Measurements from ENCODE around the gene ESRRA.

ESRRA gene

GRCh38 chr11:64305075-64305690 lies at the start of gene ESRRA:
Gene ESRRA, plus strand, starts transcription at chr11:64305524. Its CDS starts 1,656 bp downstream, at chr11:64307180.
- peak; percentile 99 for DNase-seq

- no peak for DNase-seq
Observed at GRCh38 chr11:64256300-64256699, 49.0 kb upstream of the ESRRA start.

GRCh38 chr11:64258356-64258755 lies 47.0 kb upstream of the ESRRA start:
- no peak for DNase-seq

GRCh38 chr11:64258946-64259532 lies 46.3 kb upstream of the ESRRA start:
- DNase-seq = no peak

GRCh38 chr11:64259533-64260067 lies 45.7 kb upstream of the ESRRA start:
- no peak for DNase-seq

GRCh38 chr11:64260147-64260708 lies 45.1 kb upstream of the ESRRA start:
- no peak for DNase-seq

GRCh38 chr11:64261556-64262080 lies 43.7 kb upstream of the ESRRA start:
- DNase-seq = no peak

GRCh38 chr11:64262271-64263002 lies 42.9 kb upstream of the ESRRA start:
- no peak for DNase-seq

- DNase-seq = no peak
Observed at GRCh38 chr11:64263021-64263946, 42.0 kb upstream of the ESRRA start.

GRCh38 chr11:64263947-64264317 lies 41.4 kb upstream of the ESRRA start:
- DNase-seq = no peak

GRCh38 chr11:64264371-64264852 lies 40.9 kb upstream of the ESRRA start:
- DNase-seq = peak; percentile 28

- DNase-seq = no peak
Observed at GRCh38 chr11:64265176-64266160, 39.9 kb upstream of the ESRRA start.

GRCh38 chr11:64266339-64266738 lies 39.0 kb upstream of the ESRRA start:
- DNase-seq = no peak

GRCh38 chr11:64267207-64267945 lies 37.9 kb upstream of the ESRRA start:
- no peak for DNase-seq

GRCh38 chr11:64268025-64268892 lies 37.1 kb upstream of the ESRRA start:
- no peak for DNase-seq

- no peak for DNase-seq
Observed at GRCh38 chr11:64268893-64269539, 36.3 kb upstream of the ESRRA start.

GRCh38 chr11:64269540-64270220 lies 35.6 kb upstream of the ESRRA start:
- DNase-seq = peak; percentile 98

Measured in NCI-H2227 treated with DMSO at 0.1 percent for 48 hours (cell line).